ENCODE results near the gene TMEM163.

TMEM163 gene

GRCh38 chr2:134470561-134471168 lies 248.1 kb downstream of the TMEM163 start:
- no peak for DNase-seq

GRCh38 chr2:134469516-134470115 lies 249.2 kb downstream of the TMEM163 start:
- no peak for DNase-seq

- no peak for DNase-seq
These were observed 250.0 kb downstream of the TMEM163 start for GRCh38 chr2:134468776-134469175.

- DNase-seq: no peak
These were observed 250.6 kb downstream of the TMEM163 start for GRCh38 chr2:134468164-134468563.

GRCh38 chr2:134466141-134466540 lies 252.7 kb downstream of the TMEM163 start:
- peak; percentile 44 for DNase-seq

- DNase-seq: no peak
These were observed 253.3 kb downstream of the TMEM163 start for GRCh38 chr2:134465228-134466105.

- no peak for DNase-seq
These were observed 255.1 kb downstream of the TMEM163 start for GRCh38 chr2:134463699-134464022.

- no peak for DNase-seq
These were observed 255.8 kb downstream of the TMEM163 start for GRCh38 chr2:134462791-134463698.

- no peak for DNase-seq
These were observed 256.5 kb downstream of the TMEM163 start for GRCh38 chr2:134462275-134462674.

- peak; percentile 7 for DNase-seq
These were observed 257.3 kb downstream of the TMEM163 start for GRCh38 chr2:134461511-134461910.

GRCh38 chr2:134460583-134460998 lies 258.2 kb downstream of the TMEM163 start:
- DNase-seq: peak; percentile 84

GRCh38 chr2:134459706-134460406 lies 258.9 kb downstream of the TMEM163 start:
- DNase-seq: no peak

GRCh38 chr2:134458950-134459349 lies 259.9 kb downstream of the TMEM163 start:
- no peak for DNase-seq

GRCh38 chr2:134458473-134458853 lies 260.3 kb downstream of the TMEM163 start:
- DNase-seq: no peak

- DNase-seq: no peak
These were observed 260.9 kb downstream of the TMEM163 start for GRCh38 chr2:134457765-134458472.

- DNase-seq: no peak
These were observed 261.4 kb downstream of the TMEM163 start for GRCh38 chr2:134457353-134457752.

- DNase-seq: no peak
These were observed 263.4 kb downstream of the TMEM163 start for GRCh38 chr2:134455426-134455825.

GRCh38 chr2:134454931-134455330 lies 263.9 kb downstream of the TMEM163 start:
- DNase-seq: no peak

- DNase-seq: no peak
These were observed 264.4 kb downstream of the TMEM163 start for GRCh38 chr2:134454426-134454825.

- no peak for DNase-seq
These were observed 264.8 kb downstream of the TMEM163 start for GRCh38 chr2:134453973-134454372.

- DNase-seq: no peak
These were observed 265.3 kb downstream of the TMEM163 start for GRCh38 chr2:134453476-134453875.

All from eye (tissue), 1 donor.